ENCODE data around the gene MAST4.
A peak's percentile ranks its signal among the peaks of the same experiment; 100 is the strongest.
"Not testable (repeated sequence)": the region's sequence is repeated elsewhere in the genome, so short reads cannot be mapped to it uniquely, and the experiment has no call there.

Gene MAST4

GRCh38 chr5:67095346-67096171 is 499.4 kb downstream of the MAST4 start:
- peak in 2 of 3 experiments; percentile 22 to 32 for DNase-seq

GRCh38 chr5:67098656-67099055 is 502.5 kb downstream of the MAST4 start:
- no peak for DNase-seq

- DNase-seq, result no peak
These were observed 504.1 kb downstream of the MAST4 start for GRCh38 chr5:67100301-67100700.

- no peak for DNase-seq
These were observed 506.5 kb downstream of the MAST4 start for GRCh38 chr5:67102708-67103107.

GRCh38 chr5:67104859-67105258 is 508.7 kb downstream of the MAST4 start:
- DNase-seq, result peak in 1 of 3 experiments; percentile 30

GRCh38 chr5:67105270-67105669 is 509.1 kb downstream of the MAST4 start:
- no peak for DNase-seq

GRCh38 chr5:67106626-67107342 is 510.6 kb downstream of the MAST4 start:
- no peak for DNase-seq

GRCh38 chr5:67111779-67112178 is 515.6 kb downstream of the MAST4 start:
- DNase-seq, result no peak

GRCh38 chr5:67115246-67115645 is 519.1 kb downstream of the MAST4 start:
- peak in 2 of 3 experiments; percentile 39 to 51 for DNase-seq

GRCh38 chr5:67115817-67116216 is 519.6 kb downstream of the MAST4 start:
- no peak for DNase-seq

- DNase-seq, result no peak
These were observed 521.9 kb downstream of the MAST4 start for GRCh38 chr5:67118050-67118620.

GRCh38 chr5:67119010-67119409 is 522.8 kb downstream of the MAST4 start:
- no peak for DNase-seq

- DNase-seq, result no peak
These were observed 523.8 kb downstream of the MAST4 start for GRCh38 chr5:67120032-67120431.

GRCh38 chr5:67123819-67124218 is 527.6 kb downstream of the MAST4 start:
- no peak for DNase-seq

- no peak for DNase-seq
These were observed 528.4 kb downstream of the MAST4 start for GRCh38 chr5:67124556-67124955.

- DNase-seq, result not testable (repeated sequence)
These were observed 531.2 kb downstream of the MAST4 start for GRCh38 chr5:67127347-67127895.

- DNase-seq, result no peak
These were observed 533.6 kb downstream of the MAST4 start for GRCh38 chr5:67129768-67130167.

GRCh38 chr5:67133217-67133616 is 537.0 kb downstream of the MAST4 start:
- DNase-seq, result peak in 1 of 3 experiments; percentile 53

GRCh38 chr5:67133776-67134175 is 537.6 kb downstream of the MAST4 start:
- DNase-seq, result peak in 2 of 3 experiments; percentile 40 to 98

GRCh38 chr5:67135381-67135984 is 539.3 kb downstream of the MAST4 start:
- DNase-seq, result no peak

GRCh38 chr5:67139030-67139429 is 542.8 kb downstream of the MAST4 start:
- DNase-seq, result no peak

GRCh38 chr5:67140413-67140812 is 544.2 kb downstream of the MAST4 start:
- no peak for DNase-seq

GRCh38 chr5:67141644-67142043 is 545.5 kb downstream of the MAST4 start:
- peak in 2 of 3 experiments; percentile 22 to 62 for DNase-seq
